Measurements from ENCODE around the gene RPRD1A.
"Not testable (repeated sequence)": the region's sequence is repeated elsewhere in the genome, so short reads cannot be mapped to it uniquely, and the experiment has no call there.

DNA sequence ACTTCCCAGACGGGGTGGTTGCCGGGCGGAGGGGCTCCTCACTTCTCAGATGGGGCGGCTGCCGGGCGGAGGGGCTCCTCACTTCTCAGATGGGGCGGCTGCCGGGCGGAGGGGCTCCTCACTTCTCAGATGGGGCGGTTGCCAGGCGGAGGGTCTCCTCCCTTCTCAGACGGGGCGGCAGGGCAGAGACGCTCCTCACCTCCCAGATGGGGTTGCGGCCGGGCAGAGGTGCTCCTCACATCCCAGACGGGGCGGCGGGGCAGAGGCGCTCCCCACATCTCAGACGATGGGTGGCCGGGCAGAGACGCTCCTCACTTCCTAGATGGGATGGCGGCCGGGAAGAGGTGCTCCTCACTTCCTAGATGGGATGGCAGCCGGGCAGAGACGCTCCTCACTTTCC, 10.4 kb upstream of the RPRD1A start:
- not testable (repeated sequence) for TF ChIP-seq EZH2 (IDR thresholded peaks at IDR 0.05; ENCODE audit: insufficient read depth, poor library complexity, severe bottlenecking); EZH2phosphoT487 (IDR thresholded peaks at IDR 0.05; ENCODE audit: insufficient read depth, low read depth)
